Right lobe of liver (tissue), 4 donors: ENCODE measurements around the gene RPS6KB1.
A peak's percentile ranks its signal among the peaks of the same experiment; 100 is the strongest.

Source experiments
- POLR2A ChIP-seq: fragments of 450-650 bp; IDR thresholded peaks from one replicate; pipeline ENCODE4 v1.6.1; 2017; ENCODE audit warnings: antibody characterized with exemption, mild to moderate bottlenecking
- TF ChIP-seq, protein P1 (sequence below), 4 donors: fragments of 200-600 bp in 3 of 4; fragments of 450-650 bp in 1 of 4; IDR thresholded peaks; one replicate each; pipeline versions ENCODE4 v1.5.1 to v1.8.0; 2016 to 2022; ENCODE audit warnings: antibody characterized with exemption in 4 of 4, mild to moderate bottlenecking in 2 of 4
- donor health status: DM: no; HTN: no; CAD: no.
- donor health status: DM: no; HTN: no; CAD: no.
- donor health status: DM: no; HTN: yes; CAD: no.

DNA sequence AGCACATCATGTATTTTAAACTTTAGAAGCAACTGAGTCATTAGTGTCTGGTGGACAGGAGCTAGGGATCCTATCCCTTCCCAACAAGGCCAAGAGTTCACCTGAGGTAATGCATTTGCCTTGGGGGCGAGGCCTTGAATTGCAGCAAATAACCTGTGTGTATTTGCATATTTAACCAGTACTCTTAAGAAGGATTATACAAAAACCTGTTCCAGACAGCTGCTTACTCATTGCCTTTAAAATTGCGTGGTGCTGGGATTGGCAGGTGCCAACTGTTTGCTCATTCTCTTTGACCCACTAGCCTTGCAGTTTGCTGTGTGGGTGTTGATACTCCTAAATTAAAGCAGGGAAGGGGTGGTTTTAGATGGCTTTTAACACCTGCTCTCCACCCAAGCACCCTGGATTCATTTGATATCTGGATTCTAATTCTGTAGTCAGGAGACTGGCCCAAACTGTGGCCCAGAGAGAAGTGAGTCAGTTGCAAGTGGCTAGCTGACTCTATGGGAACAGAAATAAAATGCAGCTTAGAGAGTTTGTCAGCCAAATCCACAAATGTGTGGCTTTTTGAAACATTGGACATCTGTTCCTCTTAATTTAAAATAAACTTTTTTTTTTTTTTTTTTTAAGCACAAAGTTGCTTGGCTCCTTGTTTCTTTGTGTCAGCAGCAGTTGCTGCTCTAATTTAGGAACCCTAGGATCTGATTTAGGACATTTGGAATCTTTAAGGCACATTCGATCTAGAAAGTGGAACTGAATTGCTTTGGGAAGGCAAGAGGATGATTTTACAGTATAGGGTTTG lies 47.1 kb upstream of the RPS6KB1 start:
- TF ChIP-seq, protein P1, sequence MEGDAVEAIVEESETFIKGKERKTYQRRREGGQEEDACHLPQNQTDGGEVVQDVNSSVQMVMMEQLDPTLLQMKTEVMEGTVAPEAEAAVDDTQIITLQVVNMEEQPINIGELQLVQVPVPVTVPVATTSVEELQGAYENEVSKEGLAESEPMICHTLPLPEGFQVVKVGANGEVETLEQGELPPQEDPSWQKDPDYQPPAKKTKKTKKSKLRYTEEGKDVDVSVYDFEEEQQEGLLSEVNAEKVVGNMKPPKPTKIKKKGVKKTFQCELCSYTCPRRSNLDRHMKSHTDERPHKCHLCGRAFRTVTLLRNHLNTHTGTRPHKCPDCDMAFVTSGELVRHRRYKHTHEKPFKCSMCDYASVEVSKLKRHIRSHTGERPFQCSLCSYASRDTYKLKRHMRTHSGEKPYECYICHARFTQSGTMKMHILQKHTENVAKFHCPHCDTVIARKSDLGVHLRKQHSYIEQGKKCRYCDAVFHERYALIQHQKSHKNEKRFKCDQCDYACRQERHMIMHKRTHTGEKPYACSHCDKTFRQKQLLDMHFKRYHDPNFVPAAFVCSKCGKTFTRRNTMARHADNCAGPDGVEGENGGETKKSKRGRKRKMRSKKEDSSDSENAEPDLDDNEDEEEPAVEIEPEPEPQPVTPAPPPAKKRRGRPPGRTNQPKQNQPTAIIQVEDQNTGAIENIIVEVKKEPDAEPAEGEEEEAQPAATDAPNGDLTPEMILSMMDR (IDR thresholded peaks at IDR 0.05) = no peak
- peak; percentile 50 for TF ChIP-seq POLR2A
